Measurements from ENCODE around the gene LSM5. TPM values are rescaled to one million over a fixed set of nuclear protein-coding genes. Genes with fewer than 3 reads are reported as not detected.

The LSM5 gene
- total RNA-seq, 1 experiment from 2014 or later: 109 TPM

- Histone ChIP-seq H3K27me3 (replicated peaks; ENCODE audit: insufficient read depth, low read depth, low read length, poor library complexity) (no peaks in the 10 kb centered on the region), H3K4me3 (ENCODE audit: low read depth, low read length, poor library complexity, severe bottlenecking) (peak overlapping the region; percentile 73), H3K27ac (ENCODE audit: low read depth, low read length, poor library complexity, severe bottlenecking) (peak overlapping the region; percentile 86), H3K4me1 (ENCODE audit: insufficient read depth, low read length, poor library complexity, severe bottlenecking) (peaks cover 10% of the 10 kb centered on the region), H3K9me3 (ENCODE audit: low read depth, low read length, poor library complexity, severe bottlenecking) (no peaks in the 10 kb centered on the region), H3K36me3 (ENCODE audit: insufficient read depth, low read length, poor library complexity, severe bottlenecking) (peaks cover 33% of the 10 kb centered on the region)
- TF ChIP-seq EZH2 (IDR thresholded peaks at IDR 0.05; ENCODE audit: borderline replicate concordance, low read depth, low read length, poor library complexity, severe bottlenecking) (no peak), CTCF (conservative IDR thresholded peaks at IDR 0.05; ENCODE audit: low read depth, low read length) (no peak)
- no peak for DNase-seq (ENCODE audit: low spot score)
- CTCF ChIA-PET: no interaction called here
- intact Hi-C loops (cut with micrococcal nuclease; ENCODE audit: unreplicated experiment): loop anchor here (10.0 kb wide), 2 partner anchors 95 to 235 kb away; no protein-coding TSS in a partner anchor
- BruUV-seq (replicated peaks): TSS peak; percentile 56
- POLR2A ChIA-PET (ENCODE audit: low non-redundant PET): no interaction called here
These were observed 423 bp downstream of the LSM5 start for GRCh38 chr7:32489788-32490126.

DNA sequence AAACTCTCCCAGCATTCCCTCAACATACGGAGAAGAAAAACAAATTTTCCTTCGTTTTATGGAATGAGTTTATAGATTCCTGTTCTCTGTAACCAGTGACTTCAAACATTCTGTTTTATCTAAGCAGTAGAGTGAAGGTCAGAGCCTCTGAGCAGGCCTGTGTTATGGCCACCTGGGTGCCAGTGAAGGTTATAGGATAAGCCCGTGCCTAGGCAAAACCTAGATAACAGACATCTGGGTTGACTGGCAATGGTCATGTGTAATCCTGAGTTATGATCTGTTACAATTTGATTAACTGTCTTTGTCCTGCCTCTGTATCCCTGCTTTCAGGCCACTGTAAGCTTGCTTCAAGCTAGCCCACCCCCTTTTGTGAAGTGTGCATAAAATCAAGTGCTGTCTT, 8.3 kb downstream of the LSM5 start:
- ChIA-PET POLR2A (ENCODE audit: low non-redundant PET) (no interaction called here), CTCF (no interaction called here)
- TF ChIP-seq EZH2 (IDR thresholded peaks at IDR 0.05; ENCODE audit: borderline replicate concordance, low read depth, low read length, poor library complexity, severe bottlenecking): no peak
- no peak for TF ChIP-seq CTCF (conservative IDR thresholded peaks at IDR 0.05; ENCODE audit: low read depth, low read length)
- Histone ChIP-seq H3K9me3 (ENCODE audit: low read depth, low read length, poor library complexity, severe bottlenecking) (no peaks in the 10 kb centered on the region), H3K27ac (ENCODE audit: low read depth, low read length, poor library complexity, severe bottlenecking) (no peak overlapping the region), H3K4me3 (ENCODE audit: low read depth, low read length, poor library complexity, severe bottlenecking) (no peak overlapping the region), H3K36me3 (ENCODE audit: insufficient read depth, low read length, poor library complexity, severe bottlenecking) (peaks cover 17% of the 10 kb centered on the region), H3K27me3 (replicated peaks; ENCODE audit: insufficient read depth, low read depth, low read length, poor library complexity) (peaks cover 2% of the 10 kb centered on the region), H3K4me1 (ENCODE audit: insufficient read depth, low read length, poor library complexity, severe bottlenecking) (no peaks in the 10 kb centered on the region)
- BruUV-seq (replicated peaks): no TSS peak
- intact Hi-C loops (cut with micrococcal nuclease; ENCODE audit: unreplicated experiment): no loop called here
- DNase-seq (ENCODE audit: low spot score): no peak

- CTCF ChIA-PET: no interaction called here
- H3K36me3 ChIP-seq (ENCODE audit: insufficient read depth, low read length, poor library complexity, severe bottlenecking): peaks cover 10% of the 10 kb centered on the region
- POLR2A ChIA-PET (ENCODE audit: low non-redundant PET): no interaction called here
- intact Hi-C loops (cut with micrococcal nuclease; ENCODE audit: unreplicated experiment): no loop called here
- TF ChIP-seq EZH2 (IDR thresholded peaks at IDR 0.05; ENCODE audit: borderline replicate concordance, low read depth, low read length, poor library complexity, severe bottlenecking) (no peak), CTCF (conservative IDR thresholded peaks at IDR 0.05; ENCODE audit: low read depth, low read length) (no peak)
- no peaks in the 10 kb centered on the region for H3K9me3 ChIP-seq (ENCODE audit: low read depth, low read length, poor library complexity, severe bottlenecking)
- no peaks in the 10 kb centered on the region for H3K4me1 ChIP-seq (ENCODE audit: insufficient read depth, low read length, poor library complexity, severe bottlenecking)
- no TSS peak for BruUV-seq (replicated peaks)
- no peak for DNase-seq (ENCODE audit: low spot score)
- H3K27ac ChIP-seq (ENCODE audit: low read depth, low read length, poor library complexity, severe bottlenecking): no peak overlapping the region
- H3K27me3 ChIP-seq (replicated peaks; ENCODE audit: insufficient read depth, low read depth, low read length, poor library complexity): peaks cover 6% of the 10 kb centered on the region
- no peak overlapping the region for H3K4me3 ChIP-seq (ENCODE audit: low read depth, low read length, poor library complexity, severe bottlenecking)
These were observed 9.0 kb downstream of the LSM5 start for GRCh38 chr7:32481176-32481575.
